Body of pancreas (tissue), 4 donors: ENCODE data around the gene GNB1L.

Experiments
- POLR2A ChIP-seq, 3 donors: fragments of 450-650 bp; IDR thresholded peaks; one replicate each; pipeline ENCODE4 v1.6.1; 2016; ENCODE audit warnings: antibody characterized with exemption in 3 of 3, mild to moderate bottlenecking in 2 of 3
- TF ChIP-seq, protein P1 (sequence below), 7 experiments: fragments of 450-650 bp in 4 of 7; fragments of 200-600 bp in 3 of 7; sonication (generic) in 3 of 7; IDR thresholded peaks; one replicate each; pipeline ENCODE4 v1.5.1; 2016 to 2019; ENCODE audit warnings: antibody characterized with exemption in 7 of 7

DNA sequence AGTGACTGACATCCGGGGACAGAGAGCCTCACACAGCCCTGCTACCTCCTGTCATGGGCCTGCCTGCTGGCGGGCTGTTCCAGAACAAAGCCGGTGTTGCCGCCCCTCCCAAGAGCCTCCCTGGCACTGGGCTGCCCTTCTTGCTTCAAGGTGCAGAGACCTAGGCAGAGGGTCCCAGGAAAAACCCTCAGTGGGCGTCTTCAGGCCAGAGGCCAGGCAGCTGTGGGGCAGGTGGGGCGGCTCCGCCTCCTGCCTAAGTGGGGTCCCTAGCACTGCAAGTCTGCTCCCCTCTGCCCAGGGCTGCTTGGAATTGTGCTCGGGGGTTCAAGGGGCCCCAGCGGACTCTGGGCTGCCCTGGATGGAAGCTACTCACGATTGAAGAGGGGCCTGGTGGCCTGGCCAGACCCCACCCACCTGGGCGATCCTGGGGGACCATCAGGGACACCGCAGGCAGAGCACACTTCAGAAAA is 20.4 kb upstream of the GNB1L start:
- TF ChIP-seq POLR2A (IDR thresholded peaks at IDR 0.05) = no peak
- TF ChIP-seq, protein P1, sequence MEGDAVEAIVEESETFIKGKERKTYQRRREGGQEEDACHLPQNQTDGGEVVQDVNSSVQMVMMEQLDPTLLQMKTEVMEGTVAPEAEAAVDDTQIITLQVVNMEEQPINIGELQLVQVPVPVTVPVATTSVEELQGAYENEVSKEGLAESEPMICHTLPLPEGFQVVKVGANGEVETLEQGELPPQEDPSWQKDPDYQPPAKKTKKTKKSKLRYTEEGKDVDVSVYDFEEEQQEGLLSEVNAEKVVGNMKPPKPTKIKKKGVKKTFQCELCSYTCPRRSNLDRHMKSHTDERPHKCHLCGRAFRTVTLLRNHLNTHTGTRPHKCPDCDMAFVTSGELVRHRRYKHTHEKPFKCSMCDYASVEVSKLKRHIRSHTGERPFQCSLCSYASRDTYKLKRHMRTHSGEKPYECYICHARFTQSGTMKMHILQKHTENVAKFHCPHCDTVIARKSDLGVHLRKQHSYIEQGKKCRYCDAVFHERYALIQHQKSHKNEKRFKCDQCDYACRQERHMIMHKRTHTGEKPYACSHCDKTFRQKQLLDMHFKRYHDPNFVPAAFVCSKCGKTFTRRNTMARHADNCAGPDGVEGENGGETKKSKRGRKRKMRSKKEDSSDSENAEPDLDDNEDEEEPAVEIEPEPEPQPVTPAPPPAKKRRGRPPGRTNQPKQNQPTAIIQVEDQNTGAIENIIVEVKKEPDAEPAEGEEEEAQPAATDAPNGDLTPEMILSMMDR (IDR thresholded peaks at IDR 0.05) = no peak
